Upper lobe of left lung (tissue), 4 donors: ENCODE results near the gene ZNF329.

Source experiments
- EP300 ChIP-seq, 4 donors: sonication (generic); formaldehyde crosslinking; IDR thresholded peaks; one replicate each; pipeline ENCODE4 v1.5.1; 2017; ENCODE audit warnings: antibody characterized with exemption in 4 of 4, control low read depth in 2 of 4
- POLR2A ChIP-seq, 4 donors: fragments of 450-650 bp; IDR thresholded peaks; one replicate each; pipeline ENCODE4 v1.5.1; 2016 to 2017; ENCODE audit warnings: antibody characterized with exemption in 4 of 4, mild to moderate bottlenecking in 2 of 4
- POLR2AphosphoS5 ChIP-seq, 2 donors: sonication (generic); formaldehyde crosslinking; IDR thresholded peaks; one replicate each; pipeline ENCODE4 v1.5.1; 2017; ENCODE audit warnings: antibody characterized with exemption in 2 of 2
- TF ChIP-seq, protein P1 (sequence below), 6 experiments: fragments of 450-650 bp in 4 of 6; fragments of 200-600 bp in 2 of 6; sonication (generic) in 2 of 6; IDR thresholded peaks; one replicate each; pipeline ENCODE4 v1.5.1; 2016 to 2019; ENCODE audit warnings: antibody characterized with exemption in 6 of 6

DNA sequence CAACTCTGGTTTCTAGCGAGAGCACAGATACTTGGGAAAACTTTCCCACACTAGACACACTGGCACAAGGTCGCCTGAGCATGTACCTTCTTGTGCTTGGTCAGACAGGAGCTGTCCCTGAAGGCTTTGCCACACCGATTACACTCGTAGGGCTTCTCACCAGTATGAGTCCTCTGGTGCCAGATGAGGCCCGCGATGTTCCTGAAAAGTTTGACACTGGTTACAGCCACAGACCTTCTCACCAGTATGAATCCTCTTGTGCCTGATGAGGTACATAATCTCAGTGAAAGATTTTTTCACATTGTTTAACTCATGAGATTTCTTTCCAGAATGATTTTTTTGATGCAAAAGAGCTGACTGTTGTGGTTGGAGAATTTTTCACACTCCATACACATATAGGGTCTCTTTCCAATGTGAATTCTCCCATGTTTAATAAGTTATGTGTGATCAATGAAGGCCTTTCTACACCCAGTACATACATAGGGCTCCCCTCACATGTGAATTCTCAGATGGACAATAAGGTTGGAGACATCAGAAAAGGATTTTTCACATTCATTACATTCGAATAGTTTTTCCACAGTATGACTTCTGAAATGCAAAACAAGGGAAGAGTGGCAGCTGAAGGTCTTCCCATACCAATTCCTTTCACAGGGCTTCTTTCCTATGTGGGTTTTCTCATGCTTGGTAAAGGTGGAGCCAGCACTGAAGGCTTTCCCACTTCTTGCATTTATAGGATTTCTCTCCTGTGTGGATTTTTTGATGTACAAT, 42.6 kb downstream of the ZNF329 start:
- TF ChIP-seq, protein P1, sequence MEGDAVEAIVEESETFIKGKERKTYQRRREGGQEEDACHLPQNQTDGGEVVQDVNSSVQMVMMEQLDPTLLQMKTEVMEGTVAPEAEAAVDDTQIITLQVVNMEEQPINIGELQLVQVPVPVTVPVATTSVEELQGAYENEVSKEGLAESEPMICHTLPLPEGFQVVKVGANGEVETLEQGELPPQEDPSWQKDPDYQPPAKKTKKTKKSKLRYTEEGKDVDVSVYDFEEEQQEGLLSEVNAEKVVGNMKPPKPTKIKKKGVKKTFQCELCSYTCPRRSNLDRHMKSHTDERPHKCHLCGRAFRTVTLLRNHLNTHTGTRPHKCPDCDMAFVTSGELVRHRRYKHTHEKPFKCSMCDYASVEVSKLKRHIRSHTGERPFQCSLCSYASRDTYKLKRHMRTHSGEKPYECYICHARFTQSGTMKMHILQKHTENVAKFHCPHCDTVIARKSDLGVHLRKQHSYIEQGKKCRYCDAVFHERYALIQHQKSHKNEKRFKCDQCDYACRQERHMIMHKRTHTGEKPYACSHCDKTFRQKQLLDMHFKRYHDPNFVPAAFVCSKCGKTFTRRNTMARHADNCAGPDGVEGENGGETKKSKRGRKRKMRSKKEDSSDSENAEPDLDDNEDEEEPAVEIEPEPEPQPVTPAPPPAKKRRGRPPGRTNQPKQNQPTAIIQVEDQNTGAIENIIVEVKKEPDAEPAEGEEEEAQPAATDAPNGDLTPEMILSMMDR (IDR thresholded peaks at IDR 0.05), result no peak
- TF ChIP-seq POLR2A (IDR thresholded peaks at IDR 0.05) (no peak), POLR2AphosphoS5 (IDR thresholded peaks at IDR 0.05) (no peak), EP300 (IDR thresholded peaks at IDR 0.05) (no peak)
